Ishikawa (cell line): ENCODE measurements around the gene MND1.

Experiments
- CEBPB ChIP-seq: IDR thresholded peaks from 2 replicates; pipeline ENCODE4 v1.6.1; 2012
- CREB1 ChIP-seq: IDR thresholded peaks from 2 replicates; pipeline ENCODE4 v1.6.1; 2012; ENCODE audit warnings: low read depth
- EGR1 ChIP-seq: IDR thresholded peaks from 2 replicates; pipeline ENCODE4 v1.6.1; 2012
- EP300 ChIP-seq: IDR thresholded peaks from 2 replicates; pipeline ENCODE4 v1.6.1; 2012; ENCODE audit warnings: borderline replicate concordance
- FOXM1 ChIP-seq: IDR thresholded peaks from 2 replicates; pipeline ENCODE4 v1.6.1; 2012; ENCODE audit warnings: low read depth, borderline replicate concordance
- NFIC ChIP-seq: IDR thresholded peaks from 2 replicates; pipeline ENCODE4 v1.6.1; 2012
- RAD21 ChIP-seq: IDR thresholded peaks from 2 replicates; pipeline ENCODE4 v1.6.1; 2012; ENCODE audit warnings: low read depth
- TAF1 ChIP-seq: IDR thresholded peaks from 2 replicates; pipeline ENCODE4 v1.6.1; 2012; ENCODE audit warnings: low read depth, mild to moderate bottlenecking
- TCF12 ChIP-seq: IDR thresholded peaks from 2 replicates; pipeline ENCODE4 v1.6.1; 2012; ENCODE audit warnings: low read depth
- TEAD4 ChIP-seq: IDR thresholded peaks from 2 replicates; pipeline ENCODE4 v1.6.1; 2012
- YY1 ChIP-seq: IDR thresholded peaks from 2 replicates; pipeline ENCODE4 v1.6.1; 2012; ENCODE audit warnings: low read depth
- ZBTB7A ChIP-seq: IDR thresholded peaks from 2 replicates; pipeline ENCODE4 v1.6.1; 2012; ENCODE audit warnings: low read depth
- TF ChIP-seq, protein P1 (sequence below): IDR thresholded peaks from 2 replicates; pipeline ENCODE4 v1.6.1; 2012
- TF ChIP-seq, protein P2 (sequence below): IDR thresholded peaks from 2 replicates; pipeline ENCODE4 v1.6.1; 2012; ENCODE audit warnings: low read depth, mild to moderate bottlenecking
- TF ChIP-seq, protein P3 (sequence below): IDR thresholded peaks from 2 replicates; pipeline ENCODE4 v1.6.1; 2012

The MND1 gene

DNA sequence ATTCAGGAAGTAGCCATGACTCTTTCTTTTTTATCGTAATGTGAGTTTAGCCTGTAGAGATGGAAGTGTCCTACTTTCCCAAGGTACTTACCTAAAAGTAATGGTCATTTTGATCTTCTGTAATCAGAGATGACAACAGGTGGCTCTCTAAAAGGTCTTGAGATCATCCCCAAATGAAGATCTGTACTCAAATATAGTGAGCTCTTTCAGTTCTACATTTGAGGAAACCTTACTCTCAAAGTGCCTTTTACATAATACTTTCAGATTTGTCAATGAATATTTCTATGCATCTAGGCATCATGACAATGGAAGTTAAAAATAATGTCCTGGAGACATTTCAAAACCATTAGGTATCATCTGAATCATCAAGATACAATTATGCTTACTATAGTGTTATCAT is 17.2 kb upstream of the MND1 start:
- no peak for TF ChIP-seq TAF1
- TF ChIP-seq TCF12: no peak
- TF ChIP-seq CEBPB: no peak
- TF ChIP-seq RAD21: no peak
- no peak for TF ChIP-seq FOXM1
- no peak for TF ChIP-seq TEAD4
- TF ChIP-seq, protein P1, sequence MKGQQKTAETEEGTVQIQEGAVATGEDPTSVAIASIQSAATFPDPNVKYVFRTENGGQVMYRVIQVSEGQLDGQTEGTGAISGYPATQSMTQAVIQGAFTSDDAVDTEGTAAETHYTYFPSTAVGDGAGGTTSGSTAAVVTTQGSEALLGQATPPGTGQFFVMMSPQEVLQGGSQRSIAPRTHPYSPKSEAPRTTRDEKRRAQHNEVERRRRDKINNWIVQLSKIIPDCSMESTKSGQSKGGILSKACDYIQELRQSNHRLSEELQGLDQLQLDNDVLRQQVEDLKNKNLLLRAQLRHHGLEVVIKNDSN: no peak
- no peak for TF ChIP-seq CREB1
- TF ChIP-seq, protein P2, sequence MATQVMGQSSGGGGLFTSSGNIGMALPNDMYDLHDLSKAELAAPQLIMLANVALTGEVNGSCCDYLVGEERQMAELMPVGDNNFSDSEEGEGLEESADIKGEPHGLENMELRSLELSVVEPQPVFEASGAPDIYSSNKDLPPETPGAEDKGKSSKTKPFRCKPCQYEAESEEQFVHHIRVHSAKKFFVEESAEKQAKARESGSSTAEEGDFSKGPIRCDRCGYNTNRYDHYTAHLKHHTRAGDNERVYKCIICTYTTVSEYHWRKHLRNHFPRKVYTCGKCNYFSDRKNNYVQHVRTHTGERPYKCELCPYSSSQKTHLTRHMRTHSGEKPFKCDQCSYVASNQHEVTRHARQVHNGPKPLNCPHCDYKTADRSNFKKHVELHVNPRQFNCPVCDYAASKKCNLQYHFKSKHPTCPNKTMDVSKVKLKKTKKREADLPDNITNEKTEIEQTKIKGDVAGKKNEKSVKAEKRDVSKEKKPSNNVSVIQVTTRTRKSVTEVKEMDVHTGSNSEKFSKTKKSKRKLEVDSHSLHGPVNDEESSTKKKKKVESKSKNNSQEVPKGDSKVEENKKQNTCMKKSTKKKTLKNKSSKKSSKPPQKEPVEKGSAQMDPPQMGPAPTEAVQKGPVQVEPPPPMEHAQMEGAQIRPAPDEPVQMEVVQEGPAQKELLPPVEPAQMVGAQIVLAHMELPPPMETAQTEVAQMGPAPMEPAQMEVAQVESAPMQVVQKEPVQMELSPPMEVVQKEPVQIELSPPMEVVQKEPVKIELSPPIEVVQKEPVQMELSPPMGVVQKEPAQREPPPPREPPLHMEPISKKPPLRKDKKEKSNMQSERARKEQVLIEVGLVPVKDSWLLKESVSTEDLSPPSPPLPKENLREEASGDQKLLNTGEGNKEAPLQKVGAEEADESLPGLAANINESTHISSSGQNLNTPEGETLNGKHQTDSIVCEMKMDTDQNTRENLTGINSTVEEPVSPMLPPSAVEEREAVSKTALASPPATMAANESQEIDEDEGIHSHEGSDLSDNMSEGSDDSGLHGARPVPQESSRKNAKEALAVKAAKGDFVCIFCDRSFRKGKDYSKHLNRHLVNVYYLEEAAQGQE: no peak
- TF ChIP-seq YY1: no peak

DNA sequence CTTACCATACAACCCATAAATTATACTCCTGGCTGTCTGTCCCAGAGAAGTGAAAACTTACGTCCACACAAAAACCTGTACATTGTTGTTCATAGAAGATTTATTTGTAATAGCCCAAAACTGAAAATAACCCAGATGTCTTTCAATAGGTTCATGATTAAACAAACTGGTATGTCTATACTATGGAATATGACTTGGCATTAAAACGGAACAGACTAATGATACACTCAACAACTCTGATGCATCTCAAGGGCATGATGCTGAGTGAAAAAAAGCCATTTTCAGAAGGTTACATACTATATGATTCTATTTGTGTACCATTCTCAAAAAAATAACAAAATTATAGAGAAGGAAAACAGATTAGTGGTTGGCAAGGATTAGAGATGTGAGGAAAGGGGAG is 11.6 kb upstream of the MND1 start:
- TF ChIP-seq NFIC (no peak), TAF1 (no peak), CREB1 (no peak), EP300 (no peak), TCF12 (no peak), FOXM1 (no peak), RAD21 (no peak), YY1 (no peak), EGR1 (no peak), TEAD4 (no peak), CEBPB (no peak), ZBTB7A (no peak)
- TF ChIP-seq, protein P1: no peak
- TF ChIP-seq, protein P3, sequence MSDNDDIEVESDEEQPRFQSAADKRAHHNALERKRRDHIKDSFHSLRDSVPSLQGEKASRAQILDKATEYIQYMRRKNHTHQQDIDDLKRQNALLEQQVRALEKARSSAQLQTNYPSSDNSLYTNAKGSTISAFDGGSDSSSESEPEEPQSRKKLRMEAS: no peak
- TF ChIP-seq, protein P2: no peak

DNA sequence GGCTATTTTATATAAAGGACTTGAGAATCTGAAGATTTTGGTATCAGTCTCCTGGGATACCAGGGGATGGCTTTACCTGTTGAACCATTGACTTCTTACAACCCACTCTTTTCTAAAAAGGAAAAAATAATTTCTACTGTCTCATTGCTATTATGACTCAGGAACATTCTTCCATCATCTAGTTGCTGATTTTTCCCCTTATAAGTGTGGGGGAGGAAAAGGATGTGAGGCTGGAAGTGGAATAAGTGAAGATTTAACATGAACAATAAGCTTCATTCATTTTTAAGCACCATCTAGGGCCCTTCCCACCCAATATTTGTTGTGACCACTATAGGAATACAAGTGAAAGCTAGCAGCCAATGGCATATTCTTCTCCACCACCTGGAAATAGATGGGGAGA is 10.6 kb upstream of the MND1 start:
- TF ChIP-seq ZBTB7A (no peak), TCF12 (no peak), FOXM1 (no peak), CREB1 (no peak), EP300 (no peak), TEAD4 (no peak), NFIC (no peak), TAF1 (no peak), CEBPB (no peak), RAD21 (no peak), YY1 (no peak), EGR1 (no peak)
- TF ChIP-seq, protein P3: no peak
- TF ChIP-seq, protein P1: no peak
- TF ChIP-seq, protein P2: no peak

DNA sequence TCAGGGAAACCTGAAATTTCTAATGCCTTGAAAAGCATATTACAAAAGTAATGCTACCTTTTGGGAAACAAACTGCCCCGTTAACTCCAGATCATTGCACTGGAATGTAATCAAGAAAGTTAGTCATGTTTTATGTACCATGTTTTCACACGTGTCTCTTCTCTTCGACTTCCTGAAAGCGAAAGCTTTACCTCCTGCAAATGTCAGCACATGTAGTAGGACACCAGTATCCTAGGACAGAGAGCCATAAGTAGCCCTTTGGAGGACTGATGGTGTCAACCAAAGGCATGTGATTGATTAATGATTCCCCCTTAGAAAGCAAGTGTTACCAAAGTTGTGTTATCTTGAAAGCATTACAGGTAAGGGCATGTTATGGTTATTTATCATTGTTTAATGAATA is 8.8 kb upstream of the MND1 start:
- no peak for TF ChIP-seq YY1
- TF ChIP-seq, protein P2: no peak
- TF ChIP-seq EP300: no peak
- TF ChIP-seq, protein P1: no peak
- no peak for TF ChIP-seq TEAD4
- no peak for TF ChIP-seq NFIC
- TF ChIP-seq TAF1: no peak
- TF ChIP-seq, protein P3: no peak
- TF ChIP-seq CEBPB: no peak
